ENCODE measurements around the gene SH3RF3. TPM values are rescaled to one million over a fixed set of nuclear protein-coding genes. Genes with fewer than 3 reads are reported as not detected.

SH3RF3 gene
- total and polyA plus RNA-seq, 2 donors (not counting 1 experiment from before 2014, with no cell fraction given) = 8.3 to 10.1 TPM

DNA sequence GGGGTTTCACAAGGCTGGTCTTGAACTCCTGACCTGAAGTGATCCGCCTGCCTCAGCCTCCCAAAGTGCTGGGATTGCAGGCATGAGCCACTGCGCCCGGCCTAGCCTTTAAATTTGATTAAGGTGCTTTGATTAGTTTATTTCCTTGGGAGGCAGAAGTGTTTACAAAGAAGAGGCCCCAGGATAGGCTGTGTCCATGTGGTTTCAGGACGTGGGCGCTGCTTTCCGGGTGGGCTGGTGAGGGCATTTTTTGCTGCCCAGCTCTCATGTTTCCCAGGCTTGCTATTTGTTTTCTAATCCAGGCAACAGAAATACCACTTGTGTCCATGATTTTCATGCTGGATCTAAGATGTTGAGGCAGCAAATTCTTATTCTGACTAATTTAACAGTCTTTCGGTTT, 124.2 kb downstream of the SH3RF3 start:
- Histone ChIP-seq H3K9me3 (ENCODE audit: control insufficient read depth, insufficient read depth, low read depth, low read length) (no peaks in the 10 kb centered on the region), H3K9ac (ENCODE audit: insufficient read depth, low read length) (no peak overlapping the region), H3K79me2 (ENCODE audit: control insufficient read depth, insufficient read depth, low read length) (peaks cover 20% of the 10 kb centered on the region), H3K36me3 (ENCODE audit: control insufficient read depth, insufficient read depth, low read length) (no peaks in the 10 kb centered on the region), H3K27ac (ENCODE audit: insufficient read depth, low read length) (no peak overlapping the region), H3K27me3 (ENCODE audit: control insufficient read depth, insufficient read depth, low read length) (no peaks in the 10 kb centered on the region), H3K4me2 (ENCODE audit: extremely low read depth, insufficient read depth, low read length) (no peak overlapping the region), H3K4me3 (replicated peaks in 1 of 4; ENCODE audit: control extremely low read depth in 1 of 4, insufficient read depth in 1 of 4, low read depth in 3 of 4, low read length in 4 of 4) (no peak overlapping the region), H2AFZ (ENCODE audit: low read length) (no peak overlapping the region), H3K4me1 (ENCODE audit: control insufficient read depth, extremely low read depth, insufficient read depth, low read length) (peaks cover 9% of the 10 kb centered on the region), H4K20me1 (ENCODE audit: control insufficient read depth, extremely low read depth, insufficient read depth, low read length) (no peaks in the 10 kb centered on the region)
- TF ChIP-seq, protein P1, sequence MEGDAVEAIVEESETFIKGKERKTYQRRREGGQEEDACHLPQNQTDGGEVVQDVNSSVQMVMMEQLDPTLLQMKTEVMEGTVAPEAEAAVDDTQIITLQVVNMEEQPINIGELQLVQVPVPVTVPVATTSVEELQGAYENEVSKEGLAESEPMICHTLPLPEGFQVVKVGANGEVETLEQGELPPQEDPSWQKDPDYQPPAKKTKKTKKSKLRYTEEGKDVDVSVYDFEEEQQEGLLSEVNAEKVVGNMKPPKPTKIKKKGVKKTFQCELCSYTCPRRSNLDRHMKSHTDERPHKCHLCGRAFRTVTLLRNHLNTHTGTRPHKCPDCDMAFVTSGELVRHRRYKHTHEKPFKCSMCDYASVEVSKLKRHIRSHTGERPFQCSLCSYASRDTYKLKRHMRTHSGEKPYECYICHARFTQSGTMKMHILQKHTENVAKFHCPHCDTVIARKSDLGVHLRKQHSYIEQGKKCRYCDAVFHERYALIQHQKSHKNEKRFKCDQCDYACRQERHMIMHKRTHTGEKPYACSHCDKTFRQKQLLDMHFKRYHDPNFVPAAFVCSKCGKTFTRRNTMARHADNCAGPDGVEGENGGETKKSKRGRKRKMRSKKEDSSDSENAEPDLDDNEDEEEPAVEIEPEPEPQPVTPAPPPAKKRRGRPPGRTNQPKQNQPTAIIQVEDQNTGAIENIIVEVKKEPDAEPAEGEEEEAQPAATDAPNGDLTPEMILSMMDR (conservative IDR thresholded peaks at IDR 0.05 in 1 of 2, IDR thresholded peaks at IDR 0.05 in 1 of 2; ENCODE audit: low read depth in 1 of 2, low read length in 2 of 2) = no peak
- TF ChIP-seq EZH2 (IDR thresholded peaks at IDR 0.05; ENCODE audit: low read length, missing control alignments) = no peak
- no peak for DNase-seq (ENCODE audit: low read depth in 2 of 2)

DNA sequence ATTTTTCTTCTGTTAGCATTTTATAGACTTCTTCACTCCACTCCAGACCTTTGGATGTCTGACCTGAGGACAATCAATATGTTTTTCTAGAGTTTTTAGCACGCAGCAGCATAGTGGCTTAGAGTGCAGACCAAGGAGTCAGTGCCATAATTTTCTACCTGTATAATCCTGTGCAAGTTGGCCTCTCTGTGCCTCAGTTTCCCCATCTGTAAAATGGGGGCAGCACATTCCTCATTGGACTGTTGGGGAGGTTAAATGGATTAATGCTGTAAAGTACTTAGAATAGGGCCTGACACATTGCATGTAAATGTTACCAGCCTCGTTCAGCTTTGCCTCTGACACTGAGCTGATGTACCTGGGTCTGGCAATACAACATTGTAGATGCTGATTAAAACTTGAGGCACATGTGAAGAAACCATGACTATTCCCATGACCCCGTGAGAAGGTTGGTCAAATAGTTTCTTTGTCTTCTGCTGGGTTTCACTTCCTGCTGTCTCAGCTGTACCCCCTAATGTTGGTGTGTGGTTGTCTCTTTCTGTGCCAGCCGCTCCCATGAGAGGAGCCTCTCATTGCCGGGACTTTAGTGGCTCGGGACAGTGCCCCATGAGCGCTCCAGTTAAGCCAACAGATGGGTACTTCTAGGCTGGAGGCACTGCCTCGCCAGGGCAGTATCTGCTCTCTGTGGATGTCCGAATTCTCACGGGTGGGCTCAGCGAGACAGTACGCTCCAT, 125.3 kb downstream of the SH3RF3 start:
- DNase-seq (ENCODE audit: low read depth in 2 of 2) = no peak
- H4K20me1 ChIP-seq (ENCODE audit: control insufficient read depth, extremely low read depth, insufficient read depth, low read length) = no peaks in the 10 kb centered on the region
- H3K4me1 ChIP-seq (ENCODE audit: control insufficient read depth, extremely low read depth, insufficient read depth, low read length) = peaks cover 9% of the 10 kb centered on the region
- no peak for TF ChIP-seq EZH2 (IDR thresholded peaks at IDR 0.05; ENCODE audit: low read length, missing control alignments)
- TF ChIP-seq, protein P1 (conservative IDR thresholded peaks at IDR 0.05 in 1 of 2, IDR thresholded peaks at IDR 0.05 in 1 of 2; ENCODE audit: low read depth in 1 of 2, low read length in 2 of 2) = no peak
- H3K4me3 ChIP-seq (replicated peaks in 1 of 4; ENCODE audit: control extremely low read depth in 1 of 4, insufficient read depth in 1 of 4, low read depth in 3 of 4, low read length in 4 of 4) = no peak overlapping the region
- no peak overlapping the region for H3K4me2 ChIP-seq (ENCODE audit: extremely low read depth, insufficient read depth, low read length)
- H3K27me3 ChIP-seq (ENCODE audit: control insufficient read depth, insufficient read depth, low read length) = no peaks in the 10 kb centered on the region
- H3K36me3 ChIP-seq (ENCODE audit: control insufficient read depth, insufficient read depth, low read length) = no peaks in the 10 kb centered on the region
- no peak overlapping the region for H3K27ac ChIP-seq (ENCODE audit: insufficient read depth, low read length)
- H3K9ac ChIP-seq (ENCODE audit: insufficient read depth, low read length) = no peak overlapping the region
- no peak overlapping the region for H2AFZ ChIP-seq (ENCODE audit: low read length)
- H3K9me3 ChIP-seq (ENCODE audit: control insufficient read depth, insufficient read depth, low read depth, low read length) = no peaks in the 10 kb centered on the region
- H3K79me2 ChIP-seq (ENCODE audit: control insufficient read depth, insufficient read depth, low read length) = peaks cover 27% of the 10 kb centered on the region

DNA sequence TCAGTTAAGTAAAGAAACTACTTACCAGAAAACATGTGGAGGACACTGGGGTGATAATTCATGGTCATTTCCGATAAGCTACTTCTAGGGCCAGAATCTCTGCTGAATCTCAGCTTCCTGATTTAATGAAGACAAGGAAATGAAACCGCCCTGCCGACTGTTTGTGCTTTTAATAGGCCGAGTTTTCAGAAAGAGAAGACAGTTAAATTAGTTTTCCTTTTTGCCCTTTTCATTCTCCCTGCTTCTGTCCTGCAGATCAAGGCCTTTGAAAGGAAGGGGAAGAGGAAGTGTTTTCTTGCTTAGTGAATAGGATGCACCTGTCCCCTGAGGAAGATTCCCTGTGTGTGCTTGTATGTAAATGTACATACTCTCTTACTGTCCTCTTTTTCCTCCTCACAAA, 126.6 kb downstream of the SH3RF3 start:
- H3K4me1 ChIP-seq (ENCODE audit: control insufficient read depth, extremely low read depth, insufficient read depth, low read length) = peaks cover 9% of the 10 kb centered on the region
- H3K36me3 ChIP-seq (ENCODE audit: control insufficient read depth, insufficient read depth, low read length) = no peaks in the 10 kb centered on the region
- H3K4me2 ChIP-seq (ENCODE audit: extremely low read depth, insufficient read depth, low read length) = no peak overlapping the region
- no peak overlapping the region for H3K27ac ChIP-seq (ENCODE audit: insufficient read depth, low read length)
- TF ChIP-seq EZH2 (IDR thresholded peaks at IDR 0.05; ENCODE audit: low read length, missing control alignments) = no peak
- TF ChIP-seq, protein P1 (conservative IDR thresholded peaks at IDR 0.05 in 1 of 2, IDR thresholded peaks at IDR 0.05 in 1 of 2; ENCODE audit: low read depth in 1 of 2, low read length in 2 of 2) = no peak
- peaks cover 35% of the 10 kb centered on the region for H3K79me2 ChIP-seq (ENCODE audit: control insufficient read depth, insufficient read depth, low read length)
- H4K20me1 ChIP-seq (ENCODE audit: control insufficient read depth, extremely low read depth, insufficient read depth, low read length) = no peaks in the 10 kb centered on the region
- H2AFZ ChIP-seq (ENCODE audit: low read length) = no peak overlapping the region
- H3K9me3 ChIP-seq (ENCODE audit: control insufficient read depth, insufficient read depth, low read depth, low read length) = no peaks in the 10 kb centered on the region
- H3K4me3 ChIP-seq (replicated peaks in 1 of 4; ENCODE audit: control extremely low read depth in 1 of 4, insufficient read depth in 1 of 4, low read depth in 3 of 4, low read length in 4 of 4) = no peak overlapping the region
- no peak overlapping the region for H3K9ac ChIP-seq (ENCODE audit: insufficient read depth, low read length)
- H3K27me3 ChIP-seq (ENCODE audit: control insufficient read depth, insufficient read depth, low read length) = no peaks in the 10 kb centered on the region
- DNase-seq (ENCODE audit: low read depth in 2 of 2) = no peak

Measured in fibroblast of lung (primary cell).